ENCODE measurements around the gene ANKRD34C.

ANKRD34C gene

GRCh38 chr15:79282371-79283251 is at the start of gene ANKRD34C:
TSS of gene ANKRD34C (plus strand) at chr15:79282722. CDS start at chr15:79293285, 10,563 bp downstream.
- TF ChIP-seq CTCF (IDR thresholded peaks at IDR 0.05; ENCODE audit: control extremely low read depth, extremely low read depth, low read depth, missing control alignments) = no peak
- ChIA-PET POLR2A (no interaction called here), CTCF (no interaction called here)
- peak; percentile 14 for DNase-seq (ENCODE audit: extremely low spot score)

GRCh38 chr15:79233236-79233635 is 49.3 kb upstream of the ANKRD34C start:
- TF ChIP-seq CTCF (IDR thresholded peaks at IDR 0.05; ENCODE audit: control extremely low read depth, extremely low read depth, low read depth, missing control alignments) = no peak
- DNase-seq (ENCODE audit: extremely low spot score) = no peak
- POLR2A ChIA-PET = no interaction called here
- CTCF ChIA-PET = no interaction called here

GRCh38 chr15:79240036-79240435 is 42.5 kb upstream of the ANKRD34C start:
- DNase-seq (ENCODE audit: extremely low spot score) = no peak
- ChIA-PET POLR2A (no interaction called here), CTCF (no interaction called here)
- no peak for TF ChIP-seq CTCF (IDR thresholded peaks at IDR 0.05; ENCODE audit: control extremely low read depth, extremely low read depth, low read depth, missing control alignments)

- no peak for TF ChIP-seq CTCF (IDR thresholded peaks at IDR 0.05; ENCODE audit: control extremely low read depth, extremely low read depth, low read depth, missing control alignments)
- CTCF ChIA-PET = no interaction called here
- POLR2A ChIA-PET = no interaction called here
- DNase-seq (ENCODE audit: extremely low spot score) = no peak
These were observed 38.8 kb upstream of the ANKRD34C start for GRCh38 chr15:79243723-79244122.

- POLR2A ChIA-PET = no interaction called here
- CTCF ChIA-PET = no interaction called here
- no peak for TF ChIP-seq CTCF (IDR thresholded peaks at IDR 0.05; ENCODE audit: control extremely low read depth, extremely low read depth, low read depth, missing control alignments)
- no peak for DNase-seq (ENCODE audit: extremely low spot score)
These were observed 37.6 kb upstream of the ANKRD34C start for GRCh38 chr15:79244876-79245275.

GRCh38 chr15:79248183-79248582 is 34.3 kb upstream of the ANKRD34C start:
- TF ChIP-seq CTCF (IDR thresholded peaks at IDR 0.05; ENCODE audit: control extremely low read depth, extremely low read depth, low read depth, missing control alignments) = no peak
- CTCF ChIA-PET = no interaction called here
- no peak for DNase-seq (ENCODE audit: extremely low spot score)
- POLR2A ChIA-PET = no interaction called here

Measured in GM10248 (cell line).